GF-D8 (cell line): Measurements from ENCODE around the gene ATP8B3.

Source experiments
- DNase-seq: peaks from one replicate; lab custom pipeline; 2025; lab: John Stamatoyannopoulos, UW

The ATP8B3 gene

DNA sequence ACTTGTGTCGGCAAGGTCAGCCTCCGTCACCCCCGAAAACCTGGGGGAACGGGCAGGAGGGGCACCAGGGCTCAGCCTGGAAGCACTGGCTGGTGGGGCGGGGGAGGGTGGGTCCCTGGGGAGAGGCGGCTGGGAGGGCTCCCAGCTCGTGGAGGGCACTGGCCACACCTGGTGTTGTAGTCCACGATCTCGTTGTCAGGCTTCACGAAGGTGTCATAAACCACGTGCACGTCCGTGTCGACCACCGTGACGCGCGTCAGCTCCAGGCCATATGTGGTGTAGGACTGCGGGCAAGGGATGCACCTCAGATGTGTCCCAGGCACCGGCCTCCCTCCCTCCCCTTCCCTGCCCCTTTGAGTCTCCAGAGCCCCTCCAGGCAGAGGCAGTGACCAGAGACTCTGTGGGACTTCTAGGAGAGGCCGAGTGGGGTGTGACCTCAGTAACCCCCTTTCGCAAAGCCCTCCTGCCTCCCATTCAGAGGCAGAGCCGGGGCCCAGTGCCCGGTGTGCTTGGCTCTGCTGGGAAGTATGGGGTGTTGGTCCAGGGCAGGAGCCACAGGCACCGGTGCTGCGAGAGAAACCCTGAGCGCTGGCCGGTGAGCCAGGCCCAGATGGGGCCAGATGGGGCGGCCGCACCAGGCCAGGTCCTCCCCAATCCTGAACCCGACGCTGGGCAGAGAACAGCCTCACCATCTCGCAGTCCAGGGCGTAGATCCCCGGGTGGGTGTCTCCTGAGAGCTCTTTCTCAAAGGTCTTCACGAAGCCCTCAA is 4.6 kb upstream of the ATP8B3 start:
- DNase-seq: no peak

DNA sequence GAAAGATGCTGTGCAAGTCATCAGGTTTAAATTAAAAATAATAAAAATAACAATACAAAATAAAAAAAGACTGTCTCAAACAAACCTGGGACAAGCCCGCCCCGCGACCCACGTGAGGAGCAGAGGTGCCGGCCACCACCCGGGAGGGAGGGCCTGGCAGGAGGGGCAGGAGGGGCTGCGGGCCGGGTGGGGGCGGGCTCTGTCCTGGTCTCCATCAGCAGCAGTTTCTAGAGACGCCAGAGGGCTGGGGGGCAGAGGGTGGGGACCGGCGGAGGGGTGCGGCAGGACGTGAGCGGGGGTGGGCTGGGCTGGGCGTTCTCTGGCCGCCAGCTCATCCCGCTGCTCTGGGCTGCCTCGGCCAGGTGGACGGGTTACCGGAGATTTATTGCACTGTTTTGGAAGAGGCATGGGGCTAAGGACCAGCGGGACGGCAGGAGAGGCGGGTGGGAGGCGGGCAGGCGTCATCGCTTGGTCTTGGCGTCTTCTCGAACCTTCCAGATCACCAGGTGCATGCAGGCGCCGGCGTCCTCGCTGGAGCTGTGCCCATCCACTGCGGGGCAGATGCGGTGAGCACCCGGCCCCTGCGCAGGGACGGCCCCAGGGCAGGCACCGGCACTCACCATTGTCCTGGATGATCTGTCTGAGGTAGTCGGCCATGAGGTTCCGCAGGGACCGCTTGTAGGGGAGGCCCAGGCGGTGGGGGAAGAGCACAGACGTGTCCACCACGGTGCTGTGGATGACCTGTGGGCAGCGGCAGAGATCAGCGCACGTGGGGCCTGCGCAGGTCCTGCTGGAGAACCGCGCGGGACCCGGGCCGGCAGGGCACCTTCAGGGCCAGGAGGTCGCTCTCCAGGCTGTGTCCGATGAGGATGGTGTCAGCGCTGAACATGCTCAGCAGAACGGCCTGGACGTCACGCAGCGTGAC is 3.8 kb upstream of the ATP8B3 start:
- no peak for DNase-seq

DNA sequence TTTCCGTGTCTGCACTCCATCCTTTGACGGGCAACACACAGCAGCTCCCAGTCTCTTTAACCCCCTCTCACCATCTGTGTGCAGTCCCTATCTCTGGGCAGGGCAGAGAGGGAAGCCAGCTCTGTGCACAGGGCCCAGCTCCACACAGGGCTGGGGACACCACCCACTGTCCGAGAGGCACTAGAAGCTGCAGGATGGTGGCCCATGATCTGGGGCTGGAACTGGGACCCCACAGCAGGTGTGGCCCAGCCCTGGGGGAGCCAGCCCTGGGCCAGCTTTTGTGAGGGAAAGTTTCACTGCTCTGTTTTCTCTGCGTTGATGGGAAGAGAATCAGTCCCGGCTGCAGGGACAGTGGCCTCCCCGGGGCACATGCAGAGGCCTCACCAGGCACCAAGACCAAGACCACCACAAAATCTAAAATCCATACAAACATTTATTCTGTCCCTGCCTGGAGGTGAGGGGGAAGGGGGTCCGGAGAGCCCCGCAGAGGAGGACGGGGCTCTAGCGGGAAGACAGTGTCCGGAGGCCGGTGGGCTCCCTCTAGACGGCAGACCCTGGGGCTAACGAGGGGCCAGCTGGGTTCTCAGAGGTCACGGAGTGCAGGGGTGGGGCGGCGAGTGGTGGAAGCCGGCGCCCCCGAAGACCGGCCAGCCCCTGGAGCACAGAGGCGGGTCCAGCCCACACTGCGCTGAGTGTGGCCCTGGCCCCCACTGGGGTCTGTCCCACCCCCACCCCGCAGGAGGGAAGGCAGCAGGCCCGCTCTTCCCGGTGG is 2.9 kb upstream of the ATP8B3 start:
- no peak for DNase-seq

DNA sequence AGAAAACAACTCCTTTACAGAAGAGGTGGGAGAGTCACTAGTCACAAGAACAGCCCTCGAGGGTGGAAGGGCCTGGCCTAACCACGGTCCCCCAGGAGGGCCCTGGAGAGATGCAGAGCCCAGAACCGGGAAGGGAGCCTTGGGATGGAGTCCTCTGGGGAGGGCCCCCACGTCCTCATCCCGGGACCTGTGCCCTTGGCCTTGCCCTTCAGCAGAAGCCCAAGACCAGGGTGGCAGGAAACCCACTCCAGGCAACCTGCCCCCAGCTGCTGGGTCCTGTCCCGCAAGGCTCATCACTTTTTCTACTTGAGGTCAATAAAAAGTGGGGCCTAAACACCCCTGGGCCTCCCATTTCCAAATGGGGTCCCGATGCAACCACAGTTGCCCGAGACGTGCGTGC is 2.3 kb upstream of the ATP8B3 start:
- no peak for DNase-seq

DNA sequence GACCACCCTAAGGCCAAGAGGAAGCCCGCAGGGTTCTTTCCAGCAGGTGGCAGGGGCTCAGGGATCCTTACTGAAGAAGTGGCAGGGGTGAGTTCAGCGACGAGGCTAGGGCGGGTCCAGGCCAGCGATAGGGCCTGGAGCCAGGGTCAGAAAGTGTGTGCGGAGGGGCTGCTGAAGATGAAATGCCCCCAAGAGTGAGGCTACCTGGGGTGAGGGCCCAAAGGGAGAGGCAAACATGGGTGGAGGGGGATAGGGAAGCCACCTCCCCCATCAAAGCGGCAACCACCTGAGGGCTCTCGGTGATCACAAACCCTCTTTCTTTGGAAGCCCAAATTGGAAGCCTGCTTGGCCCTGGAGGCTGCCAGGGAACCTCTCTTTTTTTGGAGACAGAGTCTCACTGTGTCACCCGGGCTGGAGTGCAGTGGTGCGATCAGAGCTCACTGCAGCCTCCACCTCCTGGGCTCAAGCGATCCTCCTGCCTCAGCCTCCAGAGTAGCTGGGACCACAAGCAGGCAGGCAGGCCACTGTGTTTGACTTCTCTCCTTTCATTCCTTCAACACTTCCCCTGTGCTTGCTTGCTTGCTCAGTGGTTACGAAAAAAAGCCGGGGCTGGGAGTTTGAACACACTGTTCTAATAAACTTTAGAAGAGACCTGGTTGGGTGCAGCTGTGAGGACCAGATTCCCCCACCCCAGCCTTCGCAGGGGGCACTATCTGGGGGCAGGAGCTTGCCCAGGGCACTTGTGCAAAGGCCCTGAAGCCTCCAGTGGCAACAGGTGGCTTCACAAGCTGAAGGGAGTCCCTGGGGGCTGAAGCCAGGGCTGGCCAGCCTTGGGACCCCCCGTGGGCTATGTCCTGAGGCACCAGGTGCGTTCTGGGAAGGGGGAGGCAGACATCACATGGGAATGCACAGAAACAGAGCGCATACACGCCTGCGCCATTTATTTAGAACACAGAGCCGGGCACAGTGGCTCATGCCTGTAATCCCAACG is 1.4 kb upstream of the ATP8B3 start:
- no peak for DNase-seq

DNA sequence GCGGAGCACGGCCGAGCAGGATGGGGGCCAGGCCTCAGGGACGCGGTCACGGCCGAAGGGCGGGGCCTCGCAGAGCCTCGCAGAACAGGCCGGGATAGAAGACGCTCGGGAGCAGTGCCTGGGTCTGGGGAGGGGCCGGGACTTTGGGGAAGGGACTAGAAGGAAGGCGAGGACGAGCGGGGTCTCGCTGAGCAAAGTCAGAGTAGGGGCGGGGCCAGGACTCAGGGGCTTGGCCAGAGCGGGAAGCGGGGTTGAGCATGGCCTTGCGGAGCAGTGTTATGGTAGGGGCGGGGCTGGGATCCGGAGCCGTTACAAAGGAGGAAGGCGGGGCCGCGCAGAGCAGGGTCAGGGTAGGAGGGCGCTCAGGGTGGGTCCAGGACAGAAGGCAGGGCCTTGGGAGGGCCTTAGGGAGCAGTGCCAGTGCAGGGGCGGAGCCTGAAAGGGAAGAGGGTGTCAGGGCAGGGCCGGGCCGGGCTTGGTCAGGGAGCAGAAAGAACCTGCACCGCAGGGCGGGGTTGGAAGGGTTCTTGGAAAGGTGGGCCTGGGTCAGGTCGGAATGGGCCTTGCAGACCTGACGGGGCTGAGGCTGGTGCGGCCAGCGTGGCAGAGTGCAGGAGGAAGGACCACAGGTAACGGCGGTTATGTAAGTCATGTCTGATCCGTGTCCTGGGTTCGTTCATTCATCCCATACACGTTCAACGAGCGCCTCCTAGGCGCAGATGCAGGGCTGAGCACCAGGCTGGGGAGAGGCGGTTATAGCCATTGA is 533 bp upstream of the ATP8B3 start:
- peak; percentile 93 for DNase-seq

DNA sequence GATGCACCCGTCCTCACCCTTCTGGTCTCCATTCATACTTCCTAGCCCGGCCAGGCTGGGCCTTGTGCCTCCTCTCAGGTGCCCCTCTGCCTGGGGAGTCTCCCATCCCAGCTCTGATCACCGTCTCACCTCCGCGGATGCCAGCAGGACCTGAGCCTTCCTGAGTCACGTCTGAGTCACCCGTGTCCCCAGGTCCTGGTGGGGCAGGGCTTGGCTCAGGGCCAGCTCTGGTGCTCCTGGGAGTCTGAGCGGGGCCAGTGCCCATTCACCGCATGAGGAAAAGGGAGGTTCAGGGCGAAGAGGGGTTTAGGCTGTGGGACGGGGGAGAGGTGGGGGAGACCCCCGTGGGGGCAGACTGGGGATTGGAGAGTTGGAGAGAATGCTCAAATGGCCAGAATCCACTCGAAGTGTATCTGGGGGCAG is 593 bp downstream of the ATP8B3 start:
- no peak for DNase-seq

DNA sequence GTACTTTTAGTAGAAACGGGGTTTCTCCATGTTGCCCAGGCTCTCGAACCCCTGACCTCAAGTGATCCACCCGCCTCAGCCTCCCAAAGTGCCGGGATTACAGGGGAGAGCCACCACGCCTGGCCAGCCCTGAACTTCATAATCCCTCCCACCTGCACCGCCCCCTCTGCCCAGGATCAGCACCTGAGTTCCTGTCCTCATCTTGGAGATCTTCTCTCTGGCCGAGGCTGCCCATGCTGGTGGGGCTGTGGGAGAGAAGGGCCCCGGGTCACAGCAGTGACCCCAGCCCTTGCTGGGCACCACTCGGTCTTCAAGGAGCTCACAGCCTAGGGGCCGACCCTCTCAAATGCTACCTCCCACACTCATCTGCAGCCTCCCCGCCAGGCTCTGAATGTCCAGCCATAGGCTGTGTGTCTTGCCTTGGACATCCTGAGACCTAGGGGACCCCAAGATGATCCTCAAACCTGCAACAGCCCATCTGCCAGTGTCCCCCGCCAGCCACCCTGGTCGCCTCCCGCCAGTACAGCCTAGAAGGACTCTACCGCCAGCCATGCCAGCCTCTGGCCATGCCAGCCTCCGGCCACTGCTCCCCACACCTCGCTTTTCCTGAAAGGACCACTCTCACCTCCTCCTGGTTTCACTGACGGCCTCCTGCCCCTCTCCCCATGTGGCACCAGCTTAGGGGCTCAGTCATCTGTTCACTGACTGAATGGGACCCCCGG is 1.5 kb downstream of the ATP8B3 start:
- DNase-seq: no peak

DNA sequence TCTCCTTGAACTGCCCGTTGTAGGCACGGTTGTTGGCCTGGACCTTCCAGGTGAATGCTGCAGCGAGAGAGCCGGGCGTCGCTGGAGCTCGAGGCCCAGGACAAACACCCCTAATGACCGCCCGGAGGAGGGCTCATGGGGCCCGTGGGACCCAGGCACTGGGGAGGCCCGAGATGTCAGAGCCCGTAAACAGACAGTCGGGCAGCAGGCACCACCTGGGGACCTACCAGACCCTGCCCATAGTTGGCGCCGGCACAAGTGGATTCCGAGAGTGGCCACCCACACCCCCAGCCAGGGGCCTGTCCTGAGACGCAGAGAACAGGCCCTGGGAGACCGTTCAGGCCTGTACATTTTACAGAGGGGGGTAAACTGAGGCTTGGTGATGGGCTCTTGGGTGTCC is 2.4 kb downstream of the ATP8B3 start:
- DNase-seq: no peak

DNA sequence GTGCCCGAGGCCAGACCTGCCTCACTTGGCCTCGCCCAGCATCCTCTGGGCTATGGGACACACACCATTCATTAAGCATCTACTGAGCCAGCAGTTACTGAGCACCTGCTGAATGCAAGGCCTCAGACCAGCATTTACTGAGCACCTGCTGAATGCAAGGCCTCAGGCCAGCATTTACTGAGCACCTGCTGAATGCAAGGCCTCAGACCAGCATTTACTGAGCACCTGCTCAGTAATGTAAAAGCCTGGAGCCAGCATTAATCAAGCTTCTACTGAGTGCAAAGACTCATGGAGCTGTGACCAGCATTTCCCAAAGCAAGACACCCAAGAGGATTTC is 3.7 kb downstream of the ATP8B3 start:
- no peak for DNase-seq

DNA sequence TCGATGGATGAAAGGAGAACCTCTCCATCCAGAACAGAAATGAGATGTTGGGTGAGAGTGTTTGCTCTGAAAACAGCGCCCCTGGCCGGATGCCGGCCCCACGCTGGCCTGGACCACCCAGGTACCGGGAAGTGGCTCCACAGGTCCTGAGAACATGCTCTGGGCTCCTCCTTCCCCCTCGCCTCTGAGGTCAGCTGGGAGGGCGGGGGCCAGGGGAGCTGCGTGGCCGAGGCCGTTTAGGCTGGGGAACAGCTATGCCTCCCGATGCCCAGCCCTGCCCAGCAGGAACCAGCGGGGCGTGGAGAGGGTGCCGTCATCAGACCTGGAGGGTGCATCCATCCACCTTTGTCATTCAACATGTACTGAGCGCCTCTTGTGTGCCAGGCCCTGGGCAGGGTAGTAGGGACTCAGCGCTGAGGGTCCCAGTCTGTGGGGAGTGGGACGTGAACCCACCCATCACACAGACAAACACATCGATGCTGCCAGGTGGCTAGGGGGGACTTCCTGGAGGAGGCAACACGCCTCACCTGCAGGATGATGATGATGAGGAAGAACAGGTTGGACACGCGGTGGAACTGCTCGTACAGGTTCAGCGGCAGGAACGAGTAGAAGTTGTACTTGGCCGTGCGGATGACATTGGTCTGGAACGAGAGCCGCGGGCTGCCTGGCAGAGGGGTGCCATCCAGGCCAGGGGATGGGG is 4.2 kb downstream of the ATP8B3 start:
- no peak for DNase-seq

DNA sequence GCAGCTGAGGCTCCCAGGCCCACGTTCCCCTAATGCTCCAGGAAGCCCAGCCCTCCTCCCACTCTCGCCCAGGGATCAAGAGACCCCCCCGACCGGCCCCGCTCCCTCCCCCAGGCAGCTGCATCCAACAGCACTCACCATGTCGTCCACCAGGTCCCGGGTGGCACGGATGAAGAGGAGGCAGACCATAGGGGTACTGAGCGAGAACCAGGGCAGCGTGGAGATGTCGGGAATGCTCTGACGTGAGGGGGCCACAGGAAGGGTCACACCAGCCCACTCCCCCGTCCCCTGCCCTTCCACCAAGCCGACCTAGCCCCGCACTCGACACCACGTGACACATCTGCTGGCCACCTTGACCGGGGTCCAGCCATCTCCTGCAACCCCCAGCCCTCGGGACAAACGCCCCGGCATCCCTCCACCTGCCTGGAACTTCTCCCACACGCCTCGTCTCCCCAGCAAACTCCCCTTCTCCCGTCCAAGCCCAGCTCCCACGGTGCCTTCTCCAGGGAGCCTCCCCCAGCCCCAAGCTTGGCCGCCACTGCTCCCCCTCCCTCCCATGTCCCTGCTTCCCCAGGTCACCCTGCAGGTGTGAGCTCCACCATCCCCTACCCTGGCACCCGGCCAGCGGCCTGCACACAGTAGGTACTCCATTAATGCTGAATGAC is 4.9 kb downstream of the ATP8B3 start:
- DNase-seq: no peak

DNA sequence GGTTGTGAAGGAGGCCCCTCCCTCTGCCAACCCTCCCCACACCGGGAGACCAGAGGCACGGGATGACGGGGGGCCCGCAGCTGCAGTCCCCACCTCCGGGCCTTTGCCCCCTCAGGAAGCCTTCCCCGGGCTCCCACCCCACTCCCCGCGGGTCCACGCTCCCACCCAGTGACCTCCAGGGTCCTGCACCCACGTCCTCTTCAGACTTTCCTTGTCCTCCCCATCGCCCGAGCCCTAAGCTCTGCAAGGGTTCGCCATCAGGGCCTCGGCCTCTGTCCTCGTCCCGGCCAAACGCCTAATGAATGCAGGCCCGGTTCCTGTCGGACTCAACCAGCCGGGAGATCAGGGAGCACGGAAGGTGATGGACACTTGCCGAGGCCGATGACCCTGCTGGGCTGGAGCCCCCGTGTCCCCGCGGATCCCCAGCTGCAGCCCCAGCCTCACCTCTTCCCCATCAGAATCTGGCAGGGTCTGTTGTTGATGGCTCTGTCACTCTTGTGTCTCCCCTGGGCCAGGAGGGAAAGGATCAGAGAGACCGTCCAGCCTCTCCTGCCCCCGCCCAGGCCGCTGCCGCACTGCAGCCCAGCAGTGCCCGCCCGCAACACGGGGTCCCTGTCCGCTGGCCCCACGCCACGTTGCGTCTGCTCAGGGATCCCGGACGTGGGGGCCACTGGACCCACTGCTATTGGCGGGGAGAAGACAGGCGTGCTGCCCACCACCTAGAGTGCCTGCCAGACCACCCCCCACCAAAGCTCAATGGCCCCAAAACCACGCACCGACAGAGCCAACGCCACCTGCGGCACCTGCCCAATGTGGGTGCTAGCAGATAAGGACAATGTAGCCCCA is 5.7 kb downstream of the ATP8B3 start:
- DNase-seq: no peak

DNA sequence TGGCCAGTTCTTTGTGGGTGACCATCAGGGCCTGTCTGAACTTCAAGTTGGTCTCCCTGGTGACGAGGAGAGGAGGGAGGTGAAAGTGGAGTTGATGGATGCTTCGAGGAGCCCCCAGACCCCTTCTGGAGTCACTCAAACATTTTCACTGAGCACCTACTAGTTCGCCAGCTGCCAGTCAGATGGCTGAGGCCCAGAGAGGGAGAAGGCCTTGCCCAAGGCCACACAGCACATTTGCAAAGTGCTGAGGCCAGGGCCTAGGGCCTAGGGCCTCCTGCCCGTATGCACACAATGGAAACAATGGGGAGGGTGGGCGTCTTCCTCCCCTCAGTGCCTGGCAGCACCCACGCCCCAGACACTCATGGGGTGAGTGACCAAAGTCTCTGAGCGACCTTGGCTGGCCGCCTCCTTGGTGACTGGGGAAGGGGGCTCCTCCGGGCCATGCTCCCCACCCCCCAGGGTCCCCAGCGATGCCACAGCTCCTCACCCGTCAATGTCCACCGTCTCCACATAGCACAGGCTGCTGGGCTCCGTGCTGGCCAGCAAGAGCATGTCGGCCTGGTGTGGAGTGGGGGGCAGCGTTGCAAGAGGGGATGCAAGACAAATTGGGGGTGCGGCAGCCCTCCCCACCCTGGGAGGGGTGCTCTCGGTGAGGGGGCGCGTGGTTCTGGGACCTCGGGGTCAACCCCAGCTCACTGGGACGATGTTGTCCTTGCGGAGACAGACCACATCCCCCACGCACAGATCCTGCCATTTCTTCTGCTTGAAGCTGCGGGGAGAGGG is 6.5 kb downstream of the ATP8B3 start:
- no peak for DNase-seq

DNA sequence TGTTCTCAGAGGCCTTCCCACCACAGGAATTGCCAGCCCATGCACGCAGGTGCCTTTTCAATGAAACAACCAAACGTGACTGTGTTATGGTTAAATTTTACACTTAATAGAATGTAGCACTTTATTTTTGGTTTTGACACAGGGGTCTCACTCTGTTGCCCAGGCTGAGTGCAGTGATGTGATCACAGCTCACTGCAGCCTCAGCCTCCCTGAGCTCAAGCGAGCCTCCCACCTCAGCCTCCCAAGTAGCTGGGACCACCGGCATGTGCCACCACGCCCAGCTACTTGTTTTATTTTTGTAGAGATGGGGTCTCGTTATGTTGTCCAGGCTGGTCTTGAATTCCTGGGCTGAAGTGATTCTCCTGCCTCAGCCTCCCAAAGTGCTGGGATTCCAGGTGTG is 7.2 kb downstream of the ATP8B3 start:
- no peak for DNase-seq

DNA sequence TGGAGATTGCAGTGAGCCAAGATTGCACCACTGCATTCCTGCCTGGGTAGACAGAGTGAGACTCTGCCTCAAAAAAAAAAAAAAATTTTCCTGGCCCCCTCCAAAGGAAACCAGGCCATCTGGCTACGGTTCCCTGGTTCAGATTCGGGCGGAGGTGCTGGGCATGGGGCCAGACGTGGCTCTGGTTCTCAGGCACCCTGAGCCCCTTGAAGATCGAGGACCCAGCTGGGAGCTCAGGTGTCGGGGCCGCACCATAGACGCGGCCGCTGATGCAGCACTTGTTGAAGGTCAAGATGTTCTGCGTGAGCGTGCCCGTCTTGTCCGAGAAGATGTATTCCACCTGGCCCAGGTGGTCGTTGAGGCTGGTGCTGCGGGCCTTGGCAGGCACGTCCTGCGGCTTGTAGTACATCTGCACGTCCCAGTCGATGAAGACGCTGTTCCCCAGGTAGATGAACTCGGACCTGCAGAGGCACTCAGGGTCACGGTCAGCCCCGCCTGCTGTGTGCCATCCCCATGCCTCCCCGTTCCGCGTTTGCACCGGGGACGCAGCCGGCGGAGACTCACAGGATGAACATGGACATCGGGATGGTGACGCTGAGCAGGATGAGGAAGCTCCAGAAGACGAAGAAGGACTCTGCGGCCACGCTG is 12.3 kb downstream of the ATP8B3 start:
- DNase-seq: no peak
